ENCODE data around the gene ZNF133. TPM values are rescaled to one million over a fixed set of nuclear protein-coding genes. Genes with fewer than 3 reads are reported as not detected.
A peak's percentile ranks its signal among the peaks of the same experiment; 100 is the strongest.

The ZNF133 gene
- total RNA-seq, 4 donors from 2014 or later: 10.9 to 18.9 (median 14.6) TPM

GRCh38 chr20:18288749-18289267 lies 481 bp downstream of the ZNF133 start:
- WGBS: 14% methylated on average over 17 of the region's 19 CpGs
- intact Hi-C loops (cut with DNase I): loop anchor here (5.0 kb wide), 1 partner anchor 152 kb away; the partner anchor contains the start of genes KAT14 and PET117
- H3K27me3 ChIP-seq: peaks cover 0 to 9% (median 0%) of the 10 kb centered on the region in 4 donors

GRCh38 chr20:18289306-18289705 lies 979 bp downstream of the ZNF133 start:
- Histone ChIP-seq H3K27ac (replicated peaks in 1 of 4) (no peak overlapping the region), H3K4me3 (peak overlapping the region; percentile 74 to 89 (median 80)), H3K36me3 (peaks cover 0 to 22% (median 10%) of the 10 kb centered on the region in 4 donors), H3K4me1 (peaks cover 16 to 30% (median 19%) of the 10 kb centered on the region in 4 donors), H3K9me3 (peaks cover 0 to 16% (median 16%) of the 10 kb centered on the region in 4 donors), H3K27me3 (peaks cover 0 to 5% (median 0%) of the 10 kb centered on the region in 4 donors)
- 87% methylated on average over 6 of the region's 6 CpGs for WGBS
- intact Hi-C loops (cut with DNase I): loop anchor here (5.0 kb wide), 1 partner anchor 152 kb away; the partner anchor contains the start of genes KAT14 and PET117
- DNase-seq (ENCODE audit: extremely low spot score): no peak
- TF ChIP-seq POLR2AphosphoS5 (IDR thresholded peaks at IDR 0.05) (no peak), POLR2A (IDR thresholded peaks at IDR 0.05; ENCODE audit: low read depth) (no peak), EP300 (IDR thresholded peaks at IDR 0.05) (no peak)
- TF ChIP-seq, protein P1, sequence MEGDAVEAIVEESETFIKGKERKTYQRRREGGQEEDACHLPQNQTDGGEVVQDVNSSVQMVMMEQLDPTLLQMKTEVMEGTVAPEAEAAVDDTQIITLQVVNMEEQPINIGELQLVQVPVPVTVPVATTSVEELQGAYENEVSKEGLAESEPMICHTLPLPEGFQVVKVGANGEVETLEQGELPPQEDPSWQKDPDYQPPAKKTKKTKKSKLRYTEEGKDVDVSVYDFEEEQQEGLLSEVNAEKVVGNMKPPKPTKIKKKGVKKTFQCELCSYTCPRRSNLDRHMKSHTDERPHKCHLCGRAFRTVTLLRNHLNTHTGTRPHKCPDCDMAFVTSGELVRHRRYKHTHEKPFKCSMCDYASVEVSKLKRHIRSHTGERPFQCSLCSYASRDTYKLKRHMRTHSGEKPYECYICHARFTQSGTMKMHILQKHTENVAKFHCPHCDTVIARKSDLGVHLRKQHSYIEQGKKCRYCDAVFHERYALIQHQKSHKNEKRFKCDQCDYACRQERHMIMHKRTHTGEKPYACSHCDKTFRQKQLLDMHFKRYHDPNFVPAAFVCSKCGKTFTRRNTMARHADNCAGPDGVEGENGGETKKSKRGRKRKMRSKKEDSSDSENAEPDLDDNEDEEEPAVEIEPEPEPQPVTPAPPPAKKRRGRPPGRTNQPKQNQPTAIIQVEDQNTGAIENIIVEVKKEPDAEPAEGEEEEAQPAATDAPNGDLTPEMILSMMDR (IDR thresholded peaks at IDR 0.05): no peak

More at GRCh38 chr20:18288749-18289267, 481 bp downstream of the ZNF133 start:
- H3K9me3 ChIP-seq: peaks cover 0 to 19% (median 19%) of the 10 kb centered on the region in 4 donors
- H3K4me1 ChIP-seq: peaks cover 16 to 30% (median 19%) of the 10 kb centered on the region in 4 donors
- TF ChIP-seq, protein P1 (IDR thresholded peaks at IDR 0.05): no peak
- TF ChIP-seq POLR2A (IDR thresholded peaks at IDR 0.05; ENCODE audit: low read depth) (no peak), EP300 (IDR thresholded peaks at IDR 0.05) (no peak), POLR2AphosphoS5 (IDR thresholded peaks at IDR 0.05) (no peak)
- H3K4me3 ChIP-seq: peak overlapping the region; percentile 74 to 89 (median 80)
- H3K36me3 ChIP-seq: peaks cover 0 to 22% (median 10%) of the 10 kb centered on the region in 4 donors
- no peak for DNase-seq (ENCODE audit: extremely low spot score)
- peak overlapping the region; percentile 87 to 96 (median 93) for H3K27ac ChIP-seq (replicated peaks in 1 of 4)

GRCh38 chr20:18299364-18299763 lies 11.0 kb downstream of the ZNF133 start:
- 94% methylated on average over 3 of the region's 3 CpGs for WGBS

GRCh38 chr20:18304618-18305017 lies 16.3 kb downstream of the ZNF133 start:
- intact Hi-C loops (cut with DNase I): no loop called here
- Histone ChIP-seq H3K4me1 (no peaks in the 10 kb centered on the region), H3K27me3 (no peaks in the 10 kb centered on the region), H3K27ac (replicated peaks in 1 of 4) (no peak overlapping the region), H3K36me3 (peaks cover 10 to 34% (median 24%) of the 10 kb centered on the region in 4 donors), H3K9me3 (no peaks in the 10 kb centered on the region), H3K4me3 (no peak overlapping the region)
- DNase-seq (ENCODE audit: extremely low spot score): no peak
- TF ChIP-seq POLR2A (IDR thresholded peaks at IDR 0.05; ENCODE audit: low read depth): no peak
- TF ChIP-seq EP300 (IDR thresholded peaks at IDR 0.05): no peak
- TF ChIP-seq POLR2AphosphoS5 (IDR thresholded peaks at IDR 0.05): no peak
- TF ChIP-seq, protein P1 (IDR thresholded peaks at IDR 0.05): no peak
- 100% methylated on average over 1 of the region's 1 CpG for WGBS

More at GRCh38 chr20:18299364-18299763, 11.0 kb downstream of the ZNF133 start:
- H3K9me3 ChIP-seq: no peaks in the 10 kb centered on the region
- no peaks in the 10 kb centered on the region for H3K4me1 ChIP-seq
- DNase-seq (ENCODE audit: extremely low spot score): no peak
- TF ChIP-seq, protein P1 (IDR thresholded peaks at IDR 0.05): no peak
- TF ChIP-seq POLR2AphosphoS5 (IDR thresholded peaks at IDR 0.05): no peak
- no peak for TF ChIP-seq EP300 (IDR thresholded peaks at IDR 0.05)
- TF ChIP-seq POLR2A (IDR thresholded peaks at IDR 0.05; ENCODE audit: low read depth): no peak
- intact Hi-C loops (cut with DNase I): no loop called here
- no peaks in the 10 kb centered on the region for H3K27me3 ChIP-seq
- H3K36me3 ChIP-seq: peaks cover 0 to 11% (median 10%) of the 10 kb centered on the region in 4 donors
- no peak overlapping the region for H3K27ac ChIP-seq (replicated peaks in 1 of 4)
- no peak overlapping the region for H3K4me3 ChIP-seq
